Endometrial microvascular endothelial cells (primary cell): ENCODE results near the gene EXOC6B. TPM values are rescaled to one million over a fixed set of nuclear protein-coding genes. Genes with fewer than 3 reads are reported as not detected.

Experiments used
- in situ Hi-C: cut with HindIII; loops from 2 replicates; pipeline ENCODE4 v1.10.0; 2017; ENCODE audit warnings: low sequenced_read_pairs, low pct_unique_long_range_greater_than_20kb; ENCODE audit errors: inconsistent ontology term
- total RNA-seq: library from RNA; depleted of rRNA; stranded (reverse); fragments of >200 nt; gene quantifications from one replicate; pipeline ENCODE4 v1.2.3, GENCODE V29; 2015; ENCODE audit errors: inconsistent ontology term

EXOC6B gene
- total RNA-seq, 1 donor from 2014 or later = 32.3 TPM

- in situ Hi-C loops = no loop called here
Observed at GRCh38 chr2:72367530-72368225, 458.2 kb downstream of the EXOC6B start.

- in situ Hi-C loops = no loop called here
Observed at GRCh38 chr2:72363406-72363805, 462.4 kb downstream of the EXOC6B start.

GRCh38 chr2:72362733-72363132, 463.1 kb downstream of the EXOC6B start:
- in situ Hi-C loops = no loop called here

GRCh38 chr2:72361521-72361920, 464.3 kb downstream of the EXOC6B start:
- in situ Hi-C loops = no loop called here

GRCh38 chr2:72361042-72361441, 464.8 kb downstream of the EXOC6B start:
- in situ Hi-C loops = no loop called here

GRCh38 chr2:72350852-72351251, 475.0 kb downstream of the EXOC6B start:
- in situ Hi-C loops = no loop called here

GRCh38 chr2:72349016-72349415, 476.8 kb downstream of the EXOC6B start:
- in situ Hi-C loops = no loop called here

GRCh38 chr2:72347081-72347480, 478.8 kb downstream of the EXOC6B start:
- in situ Hi-C loops = no loop called here

- in situ Hi-C loops = no loop called here
Observed at GRCh38 chr2:72341639-72342038, 484.2 kb downstream of the EXOC6B start.

GRCh38 chr2:72340665-72341064, 485.2 kb downstream of the EXOC6B start:
- in situ Hi-C loops = no loop called here

GRCh38 chr2:72338076-72338475, 487.8 kb downstream of the EXOC6B start:
- in situ Hi-C loops = no loop called here

- in situ Hi-C loops = no loop called here
Observed at GRCh38 chr2:72332720-72333119, 493.1 kb downstream of the EXOC6B start.

- in situ Hi-C loops = no loop called here
Observed at GRCh38 chr2:72330652-72331051, 495.2 kb downstream of the EXOC6B start.

- in situ Hi-C loops = no loop called here
Observed at GRCh38 chr2:72326759-72327158, 499.1 kb downstream of the EXOC6B start.

- in situ Hi-C loops = no loop called here
Observed at GRCh38 chr2:72325592-72326422, 500.0 kb downstream of the EXOC6B start.

GRCh38 chr2:72316774-72317173, 509.1 kb downstream of the EXOC6B start:
- in situ Hi-C loops = no loop called here

- in situ Hi-C loops = no loop called here
Observed at GRCh38 chr2:72300147-72300684, 525.6 kb downstream of the EXOC6B start.

GRCh38 chr2:72293620-72294019, 532.2 kb downstream of the EXOC6B start:
- in situ Hi-C loops = no loop called here

GRCh38 chr2:72292433-72292832, 533.4 kb downstream of the EXOC6B start:
- in situ Hi-C loops = no loop called here

- in situ Hi-C loops = no loop called here
Observed at GRCh38 chr2:72291059-72291458, 534.8 kb downstream of the EXOC6B start.
